Liver (tissue), 2 donors: Measurements from ENCODE around the gene CD300LB.

ENCODE experiments used
- TF ChIP-seq, protein P1 (sequence below): IDR thresholded peaks from 2 replicates; pipeline ENCODE4 v1.6.1; 2016; ENCODE audit warnings: antibody characterized with exemption, mild to moderate bottlenecking
- TF ChIP-seq, protein P2 (sequence below): fragments of 150-350 bp; IDR thresholded peaks from 2 replicates; pipeline ENCODE4 v1.5.1; 2017; ENCODE audit warnings: improper control_type of control experiment, low read depth, low read length; ENCODE audit not compliant: missing input control
- donor health status: healthy.

DNA sequence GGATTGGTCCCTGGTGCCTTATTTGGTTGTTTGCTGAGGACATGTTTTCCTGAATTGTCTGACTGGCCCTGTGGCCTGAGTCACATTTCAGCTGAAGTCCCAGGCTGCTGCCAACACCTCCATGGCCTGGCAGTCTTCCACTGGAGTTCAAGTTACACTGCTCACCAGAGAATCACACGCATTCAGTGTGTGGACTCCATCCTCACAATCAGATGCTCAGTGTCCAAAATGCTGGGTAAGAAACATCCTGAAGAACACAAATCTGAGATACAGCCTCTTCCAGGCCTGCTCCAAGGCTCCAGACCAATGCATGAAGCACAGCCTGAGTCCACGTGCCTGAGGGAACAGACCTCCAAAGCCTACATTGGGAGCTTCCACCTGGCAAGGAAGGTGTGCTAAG lies 19.2 kb downstream of the CD300LB start:
- TF ChIP-seq, protein P1, sequence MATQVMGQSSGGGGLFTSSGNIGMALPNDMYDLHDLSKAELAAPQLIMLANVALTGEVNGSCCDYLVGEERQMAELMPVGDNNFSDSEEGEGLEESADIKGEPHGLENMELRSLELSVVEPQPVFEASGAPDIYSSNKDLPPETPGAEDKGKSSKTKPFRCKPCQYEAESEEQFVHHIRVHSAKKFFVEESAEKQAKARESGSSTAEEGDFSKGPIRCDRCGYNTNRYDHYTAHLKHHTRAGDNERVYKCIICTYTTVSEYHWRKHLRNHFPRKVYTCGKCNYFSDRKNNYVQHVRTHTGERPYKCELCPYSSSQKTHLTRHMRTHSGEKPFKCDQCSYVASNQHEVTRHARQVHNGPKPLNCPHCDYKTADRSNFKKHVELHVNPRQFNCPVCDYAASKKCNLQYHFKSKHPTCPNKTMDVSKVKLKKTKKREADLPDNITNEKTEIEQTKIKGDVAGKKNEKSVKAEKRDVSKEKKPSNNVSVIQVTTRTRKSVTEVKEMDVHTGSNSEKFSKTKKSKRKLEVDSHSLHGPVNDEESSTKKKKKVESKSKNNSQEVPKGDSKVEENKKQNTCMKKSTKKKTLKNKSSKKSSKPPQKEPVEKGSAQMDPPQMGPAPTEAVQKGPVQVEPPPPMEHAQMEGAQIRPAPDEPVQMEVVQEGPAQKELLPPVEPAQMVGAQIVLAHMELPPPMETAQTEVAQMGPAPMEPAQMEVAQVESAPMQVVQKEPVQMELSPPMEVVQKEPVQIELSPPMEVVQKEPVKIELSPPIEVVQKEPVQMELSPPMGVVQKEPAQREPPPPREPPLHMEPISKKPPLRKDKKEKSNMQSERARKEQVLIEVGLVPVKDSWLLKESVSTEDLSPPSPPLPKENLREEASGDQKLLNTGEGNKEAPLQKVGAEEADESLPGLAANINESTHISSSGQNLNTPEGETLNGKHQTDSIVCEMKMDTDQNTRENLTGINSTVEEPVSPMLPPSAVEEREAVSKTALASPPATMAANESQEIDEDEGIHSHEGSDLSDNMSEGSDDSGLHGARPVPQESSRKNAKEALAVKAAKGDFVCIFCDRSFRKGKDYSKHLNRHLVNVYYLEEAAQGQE: no peak
- TF ChIP-seq, protein P2, sequence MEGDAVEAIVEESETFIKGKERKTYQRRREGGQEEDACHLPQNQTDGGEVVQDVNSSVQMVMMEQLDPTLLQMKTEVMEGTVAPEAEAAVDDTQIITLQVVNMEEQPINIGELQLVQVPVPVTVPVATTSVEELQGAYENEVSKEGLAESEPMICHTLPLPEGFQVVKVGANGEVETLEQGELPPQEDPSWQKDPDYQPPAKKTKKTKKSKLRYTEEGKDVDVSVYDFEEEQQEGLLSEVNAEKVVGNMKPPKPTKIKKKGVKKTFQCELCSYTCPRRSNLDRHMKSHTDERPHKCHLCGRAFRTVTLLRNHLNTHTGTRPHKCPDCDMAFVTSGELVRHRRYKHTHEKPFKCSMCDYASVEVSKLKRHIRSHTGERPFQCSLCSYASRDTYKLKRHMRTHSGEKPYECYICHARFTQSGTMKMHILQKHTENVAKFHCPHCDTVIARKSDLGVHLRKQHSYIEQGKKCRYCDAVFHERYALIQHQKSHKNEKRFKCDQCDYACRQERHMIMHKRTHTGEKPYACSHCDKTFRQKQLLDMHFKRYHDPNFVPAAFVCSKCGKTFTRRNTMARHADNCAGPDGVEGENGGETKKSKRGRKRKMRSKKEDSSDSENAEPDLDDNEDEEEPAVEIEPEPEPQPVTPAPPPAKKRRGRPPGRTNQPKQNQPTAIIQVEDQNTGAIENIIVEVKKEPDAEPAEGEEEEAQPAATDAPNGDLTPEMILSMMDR: no peak
